Right ventricle myocardium inferior (tissue), 1 donor: ENCODE data around the gene SDK1. TPM values are rescaled to one million over a fixed set of nuclear protein-coding genes. Genes with fewer than 3 reads are reported as not detected.

Experiments used
- ATAC-seq: fragments of 200-7000 bp; cut with Tn5 transposase; one replicate; pipeline ENCODE4 v1.9.1; 2020; ENCODE audit warnings: mild to moderate bottlenecking, moderate library complexity
- DNase-seq: peaks from one replicate; pipeline ENCODE4 v3.0.0; 2021; ENCODE audit errors: missing footprints
- intact Hi-C: fragments of 100-400 bp; cut with DNase I; formaldehyde crosslinking; loops from one replicate; pipeline ENCODE4 v1.11.0; 2022
- total RNA-seq: library from RNA; stranded (reverse); fragmentation: NEBNext Ultra II Directional; extraction: Animal tissue kit (Norgen Biotek cat#: 25700); gene quantifications from one replicate; pipeline ENCODE4 v1.2.1, GENCODE V29; 2021
- donor health status: DM: no; HTN: yes; CAD: no; lungs with severe emphysema.

Gene SDK1
- total RNA-seq, 1 donor from 2014 or later = 2.3 TPM

- ATAC-seq (no peak), DNase-seq (no peak)
- intact Hi-C loops = no loop called here
Measured at GRCh38 chr7:3981281-3981680, 680.2 kb downstream of the SDK1 start.

GRCh38 chr7:3984456-3984855, 683.4 kb downstream of the SDK1 start:
- intact Hi-C loops = no loop called here
- DNase-seq (no peak), ATAC-seq (no peak)

GRCh38 chr7:3986927-3987326, 685.9 kb downstream of the SDK1 start:
- no peak for ATAC-seq
- intact Hi-C loops = no loop called here
- no peak for DNase-seq

- ATAC-seq = no peak
Measured at GRCh38 chr7:3987426-3987927, 686.4 kb downstream of the SDK1 start.

GRCh38 chr7:3989723-3990122, 688.7 kb downstream of the SDK1 start:
- no peak for ATAC-seq
- intact Hi-C loops = no loop called here

More at GRCh38 chr7:3987426-3987927, 686.4 kb downstream of the SDK1 start:
- DNase-seq = no peak
- intact Hi-C loops = no loop called here

GRCh38 chr7:3991731-3992231, 690.7 kb downstream of the SDK1 start:
- ATAC-seq (no peak), DNase-seq (no peak)
- intact Hi-C loops = no loop called here

More at GRCh38 chr7:3989723-3990122, 688.7 kb downstream of the SDK1 start:
- no peak for DNase-seq

- no peak for DNase-seq
- intact Hi-C loops = no loop called here
- no peak for ATAC-seq
Measured at GRCh38 chr7:3992841-3993240, 691.8 kb downstream of the SDK1 start.

GRCh38 chr7:3994764-3995163, 693.7 kb downstream of the SDK1 start:
- no peak for ATAC-seq
- intact Hi-C loops = no loop called here

GRCh38 chr7:3995187-3995586, 694.1 kb downstream of the SDK1 start:
- DNase-seq = no peak
- intact Hi-C loops = no loop called here

More at GRCh38 chr7:3994764-3995163, 693.7 kb downstream of the SDK1 start:
- DNase-seq = no peak

GRCh38 chr7:3998060-3998459, 697.0 kb downstream of the SDK1 start:
- ATAC-seq (no peak), DNase-seq (no peak)
- intact Hi-C loops = no loop called here

More at GRCh38 chr7:3995187-3995586, 694.1 kb downstream of the SDK1 start:
- no peak for ATAC-seq

- intact Hi-C loops = no loop called here
- ATAC-seq (no peak), DNase-seq (no peak)
Measured at GRCh38 chr7:4000139-4000538, 699.1 kb downstream of the SDK1 start.

- intact Hi-C loops = no loop called here
- ATAC-seq (no peak), DNase-seq (no peak)
Measured at GRCh38 chr7:4000934-4001333, 699.9 kb downstream of the SDK1 start.

- ATAC-seq (no peak), DNase-seq (no peak)
- intact Hi-C loops = no loop called here
Measured at GRCh38 chr7:4001742-4002141, 700.7 kb downstream of the SDK1 start.

- ATAC-seq (no peak), DNase-seq (no peak)
- intact Hi-C loops = no loop called here
Measured at GRCh38 chr7:4003503-4003902, 702.5 kb downstream of the SDK1 start.

- no peak for ATAC-seq
- intact Hi-C loops = no loop called here
Measured at GRCh38 chr7:4006687-4007086, 705.6 kb downstream of the SDK1 start.

GRCh38 chr7:4009211-4010060, 708.4 kb downstream of the SDK1 start:
- ATAC-seq (no peak), DNase-seq (no peak)
- intact Hi-C loops = no loop called here

More at GRCh38 chr7:4006687-4007086, 705.6 kb downstream of the SDK1 start:
- no peak for DNase-seq

GRCh38 chr7:4010061-4010605, 709.1 kb downstream of the SDK1 start:
- intact Hi-C loops = no loop called here

GRCh38 chr7:4010923-4011656, 710.0 kb downstream of the SDK1 start:
- ATAC-seq = no peak
- intact Hi-C loops = no loop called here

More at GRCh38 chr7:4010061-4010605, 709.1 kb downstream of the SDK1 start:
- DNase-seq (no peak), ATAC-seq (no peak)

GRCh38 chr7:4013793-4014192, 712.7 kb downstream of the SDK1 start:
- intact Hi-C loops = no loop called here
- no peak for DNase-seq
- ATAC-seq = no peak

More at GRCh38 chr7:4010923-4011656, 710.0 kb downstream of the SDK1 start:
- DNase-seq = no peak
